HCT116 (cell line): ENCODE data around the gene RANBP1. TPM values are rescaled to one million over a fixed set of nuclear protein-coding genes. Genes with fewer than 3 reads are reported as not detected.

Experiments
- ATAC-seq: fragments of 200-7000 bp; cut with Tn5 transposase; 2 replicates; pipeline ENCODE4 v1.9.1; 2020; ENCODE audit warnings: mild to moderate bottlenecking, moderate library complexity
- BruUV-seq: library from RNA; stranded (reverse); fragments of 400-500 nt; replicated peaks from 2 replicates; lab custom pipeline; 2021; lab: Mats Ljungman, UMichigan
- CTCF ChIA-PET: fragments of 300-600 bp; sonication (Branson Sonifier 250); formaldehyde crosslinking; loops from one replicate; lab custom pipeline; 2021; ENCODE audit warnings: antibody characterized with exemption; lab: Charles Lee
- POLR2A ChIA-PET: fragments of 300-600, 350-600 bp; sonication (Branson Sonifier 250); formaldehyde crosslinking; loops from one replicate; lab custom pipeline; 2021; ENCODE audit warnings: antibody characterized with exemption; lab: Charles Lee
- RAD21 ChIA-PET, 2 experiments: fragments of 300-600 bp; sonication (Branson Sonifier 250); formaldehyde crosslinking; loops; one replicate each; lab custom pipeline; 2023; ENCODE audit warnings: low total read pairs in 2 of 2; ENCODE audit not compliant: uncharacterized antibody in 2 of 2, unreplicated experiment in 2 of 2, low non-redundant PET in 1 of 2; lab: Charles Lee
- DNase-seq: peaks from one replicate; pipeline ENCODE4 v3.0.0-alpha.2; 2010; ENCODE audit warnings: low read depth, low spot score
- H2AFZ ChIP-seq: fragments of 200-600 bp; shearing (Covaris generic), sonication (generic); 2 replicates; pipeline ENCODE4 v1.6.1; 2017; ENCODE audit warnings: low read depth, mixed run types, mixed read lengths, antibody characterized with exemption, low read length; ENCODE audit not compliant: poor library complexity, severe bottlenecking
- H3K27ac ChIP-seq: 2 replicates; pipeline ENCODE4 v1.5.1; 2012; ENCODE audit warnings: low read depth, low read length
- H3K27me3 ChIP-seq: fragments of 200-600 bp; sonication (generic); 2 replicates; pipeline ENCODE4 v1.6.1; 2016; ENCODE audit warnings: mixed run types, low read length, mixed read lengths; ENCODE audit not compliant: insufficient read depth
- H3K36me3 ChIP-seq, 2 experiments: fragments of 200-500 bp in 1 of 2; fragments of 200-600 bp in 1 of 2; sonication (Bioruptor generic) in 1 of 2; sonication (generic) in 1 of 2; 2 replicates each; pipeline versions ENCODE4 v1.5.1 to v1.6.1; 2014 to 2016; ENCODE audit warnings: low read length in 2 of 2, inconsistent platforms in 1 of 2, mixed read lengths in 1 of 2, mixed run types in 1 of 2; ENCODE audit not compliant: insufficient read depth in 2 of 2, control insufficient read depth in 1 of 2
- H3K4me1 ChIP-seq, 2 experiments: fragments of 200-600 bp in 1 of 2; sonication (generic) in 1 of 2; 2 replicates each; pipeline versions ENCODE4 v1.5.1 to v1.6.1; 2012 to 2017; ENCODE audit warnings: low read length in 2 of 2, inconsistent platforms in 1 of 2, mild to moderate bottlenecking in 1 of 2, mixed read lengths in 1 of 2, mixed run types in 1 of 2, moderate library complexity in 1 of 2; ENCODE audit not compliant: insufficient read depth in 2 of 2, control insufficient read depth in 1 of 2
- H3K4me2 ChIP-seq: fragments of 200-600 bp; sonication (generic); 2 replicates; pipeline ENCODE4 v1.6.1; 2017; ENCODE audit warnings: mixed run types, low read length, mixed read lengths
- H3K4me3 ChIP-seq, 2 experiments: fragments of 200-600 bp in 1 of 2; sonication (generic) in 1 of 2; replicated peaks in 1 of 2; 2 replicates each; pipeline ENCODE4 v1.5.1; 2011 to 2016; ENCODE audit warnings: low read length in 2 of 2, control low read depth in 1 of 2, low read depth in 1 of 2, mild to moderate bottlenecking in 1 of 2, mixed read lengths in 1 of 2, mixed run types in 1 of 2
- H3K79me2 ChIP-seq: fragments of 200-600 bp; sonication (generic); 2 replicates; pipeline ENCODE4 v1.6.1; 2017; ENCODE audit warnings: mild to moderate bottlenecking, mixed run types, low read length, moderate library complexity, mixed read lengths; ENCODE audit not compliant: insufficient read depth
- H3K9ac ChIP-seq: fragments of 200-600 bp; sonication (generic); 2 replicates; pipeline ENCODE4 v1.6.1; 2016; ENCODE audit warnings: low read length, mixed read lengths
- H3K9me2 ChIP-seq: fragments of 200-600 bp; sonication (generic), shearing (Covaris generic); 2 replicates; pipeline ENCODE4 v1.6.1; 2017; ENCODE audit warnings: mixed run types, mild to moderate bottlenecking, moderate library complexity; ENCODE audit not compliant: insufficient read depth
- H3K9me3 ChIP-seq, 2 experiments: fragments of 200-500 bp in 1 of 2; fragments of 200-600 bp in 1 of 2; sonication (Bioruptor generic) in 1 of 2; sonication (generic) in 1 of 2; 2 replicates each; pipeline ENCODE4 v1.6.1; 2014 to 2017; ENCODE audit warnings: low read length in 2 of 2, mixed read lengths in 2 of 2, inconsistent platforms in 1 of 2, low read depth in 1 of 2, mild to moderate bottlenecking in 1 of 2, mixed run types in 1 of 2, moderate library complexity in 1 of 2; ENCODE audit not compliant: control insufficient read depth in 1 of 2, insufficient read depth in 1 of 2
- H4K20me1 ChIP-seq: fragments of 200-600 bp; sonication (generic), shearing (Covaris generic); 2 replicates; pipeline ENCODE4 v1.6.1; 2017; ENCODE audit warnings: mixed run types, mild to moderate bottlenecking, moderate library complexity; ENCODE audit not compliant: insufficient read depth
- CBX3 ChIP-seq: IDR thresholded peaks from 2 replicates; pipeline ENCODE4 v1.6.1; 2012; ENCODE audit warnings: low read depth
- EGR1 ChIP-seq: IDR thresholded peaks from 2 replicates; pipeline ENCODE4 v1.6.1; 2012; ENCODE audit warnings: low read depth
- ELF1 ChIP-seq: IDR thresholded peaks from 2 replicates; pipeline ENCODE4 v1.6.1; 2012; ENCODE audit warnings: low read depth, borderline replicate concordance
- EZH2phosphoT487 ChIP-seq: fragments of 200-600 bp; IDR thresholded peaks from 2 replicates; pipeline ENCODE4 v1.6.1; 2018; ENCODE audit warnings: antibody characterized with exemption, borderline replicate concordance
- FOSL1 ChIP-seq: IDR thresholded peaks from 2 replicates; pipeline ENCODE4 v1.6.1; 2012; ENCODE audit warnings: low read depth
- JUND ChIP-seq: IDR thresholded peaks from 2 replicates; pipeline ENCODE4 v1.6.1; 2012
- MAX ChIP-seq: IDR thresholded peaks from 2 replicates; pipeline ENCODE4 v1.6.1; 2012
- POLR2A ChIP-seq: IDR thresholded peaks from 2 replicates; pipeline ENCODE4 v1.7.0; 2011; ENCODE audit warnings: borderline replicate concordance; ENCODE audit not compliant: insufficient read depth, insufficient read length; ENCODE audit errors: extremely low read depth
- POLR2AphosphoS5 ChIP-seq: IDR thresholded peaks from 2 replicates; pipeline ENCODE4 v1.6.1; 2011; ENCODE audit warnings: mild to moderate bottlenecking, low read depth, low read length, moderate library complexity
- SIN3A ChIP-seq: IDR thresholded peaks from 2 replicates; pipeline ENCODE4 v1.6.1; 2012; ENCODE audit warnings: low read depth
- SP1 ChIP-seq: IDR thresholded peaks from 2 replicates; pipeline ENCODE4 v1.6.1; 2012; ENCODE audit warnings: low read depth
- ZNF274 ChIP-seq: fragments of 200-500 bp; sonication (Bioruptor generic); IDR thresholded peaks from 2 replicates; pipeline ENCODE4 v1.6.1; 2014; ENCODE audit warnings: mild to moderate bottlenecking, low read depth, low read length, inconsistent platforms
- intact Hi-C: fragments of 100-400 bp; cut with micrococcal nuclease; formaldehyde crosslinking; loops from 2 replicates; pipeline ENCODE4 v1.10.0; 2022
- total RNA-seq: library from RNA; stranded (reverse); gene quantifications from one replicate; pipeline ENCODE4 v1.2.1, GENCODE V29; 2021; ENCODE audit not compliant: unreplicated experiment
- TF ChIP-seq, protein P1 (sequence below): IDR thresholded peaks from 2 replicates; pipeline ENCODE4 v1.6.1; 2011; ENCODE audit warnings: mild to moderate bottlenecking, low read length, moderate library complexity; ENCODE audit not compliant: insufficient replicate concordance; ENCODE audit errors: extremely low read depth
- TF ChIP-seq, protein P2 (sequence below): IDR thresholded peaks from 2 replicates; pipeline ENCODE4 v1.6.1; 2012; ENCODE audit warnings: low read depth

RANBP1 gene
- total RNA-seq, 1 experiment from 2014 or later, result 351 TPM

GRCh38 chr22:20133930-20134549 lies 18.1 kb downstream of the RANBP1 start:
- peak overlapping the region; percentile 96 for H3K4me2 ChIP-seq
- H3K9me2 ChIP-seq, result no peaks in the 10 kb centered on the region
- TF ChIP-seq FOSL1, result no peak
- TF ChIP-seq, protein P1, sequence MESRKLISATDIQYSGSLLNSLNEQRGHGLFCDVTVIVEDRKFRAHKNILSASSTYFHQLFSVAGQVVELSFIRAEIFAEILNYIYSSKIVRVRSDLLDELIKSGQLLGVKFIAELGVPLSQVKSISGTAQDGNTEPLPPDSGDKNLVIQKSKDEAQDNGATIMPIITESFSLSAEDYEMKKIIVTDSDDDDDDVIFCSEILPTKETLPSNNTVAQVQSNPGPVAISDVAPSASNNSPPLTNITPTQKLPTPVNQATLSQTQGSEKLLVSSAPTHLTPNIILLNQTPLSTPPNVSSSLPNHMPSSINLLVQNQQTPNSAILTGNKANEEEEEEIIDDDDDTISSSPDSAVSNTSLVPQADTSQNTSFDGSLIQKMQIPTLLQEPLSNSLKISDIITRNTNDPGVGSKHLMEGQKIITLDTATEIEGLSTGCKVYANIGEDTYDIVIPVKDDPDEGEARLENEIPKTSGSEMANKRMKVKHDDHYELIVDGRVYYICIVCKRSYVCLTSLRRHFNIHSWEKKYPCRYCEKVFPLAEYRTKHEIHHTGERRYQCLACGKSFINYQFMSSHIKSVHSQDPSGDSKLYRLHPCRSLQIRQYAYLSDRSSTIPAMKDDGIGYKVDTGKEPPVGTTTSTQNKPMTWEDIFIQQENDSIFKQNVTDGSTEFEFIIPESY, result no peak
- POLR2A ChIA-PET, result no interaction called here
- ATAC-seq (no peak), DNase-seq (no peak)
- H4K20me1 ChIP-seq, result no peaks in the 10 kb centered on the region
- RAD21 ChIA-PET, result no interaction called here
- H3K4me3 ChIP-seq, result no peak overlapping the region
- peaks cover 0 to 6% of the 10 kb centered on the region in 2 experiments; a peak in 1 of 4 replicates for H3K36me3 ChIP-seq
- peak overlapping the region; percentile 30; the same call in 1 of the 2 replicates for H3K27ac ChIP-seq
- peaks cover 70% of the 10 kb centered on the region for H3K79me2 ChIP-seq
- peaks cover 20 to 44% of the 10 kb centered on the region in 2 experiments; a peak in 3 of 4 replicates for H3K4me1 ChIP-seq
- H3K27me3 ChIP-seq, result no peaks in the 10 kb centered on the region
- no peak overlapping the region for H3K9ac ChIP-seq
- no peak overlapping the region for H2AFZ ChIP-seq
- intact Hi-C loops, result no loop called here
- CTCF ChIA-PET, result no interaction called here
- TSS peak; percentile 23 for BruUV-seq
- no peaks in the 10 kb centered on the region for H3K9me3 ChIP-seq

DNA sequence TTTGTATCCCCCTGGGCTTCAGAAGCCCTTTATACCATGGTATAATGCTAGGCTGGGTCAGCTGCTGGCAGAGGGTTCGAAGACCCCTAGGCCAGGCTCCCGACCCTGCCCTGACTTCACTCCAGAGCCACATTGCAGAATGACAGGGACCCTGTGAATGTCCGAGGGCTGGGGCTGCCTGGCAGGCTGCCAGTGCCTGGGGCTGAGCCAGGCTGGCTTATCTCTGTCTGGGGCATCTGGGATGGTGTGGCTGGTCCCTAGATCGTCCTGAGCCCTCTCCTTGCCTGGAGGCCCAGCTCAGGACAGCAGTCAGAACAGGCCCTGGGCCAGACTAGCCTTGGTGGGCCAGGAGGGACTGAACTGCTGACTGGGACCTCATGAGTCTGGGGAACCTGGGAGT lies 19.4 kb downstream of the RANBP1 start:
- peaks cover 17 to 37% of the 10 kb centered on the region in 2 experiments; a peak in 3 of 4 replicates for H3K4me1 ChIP-seq
- DNase-seq (no peak), ATAC-seq (no peak)
- POLR2A ChIA-PET, result no interaction called here
- CTCF ChIA-PET, result no interaction called here
- H3K27me3 ChIP-seq, result no peaks in the 10 kb centered on the region
- no peak overlapping the region for H3K9ac ChIP-seq
- intact Hi-C loops, result no loop called here
- peaks cover 81% of the 10 kb centered on the region for H3K79me2 ChIP-seq
- H3K9me3 ChIP-seq, result no peaks in the 10 kb centered on the region
- no TSS peak for BruUV-seq
- no peak overlapping the region for H3K4me2 ChIP-seq
- no peak overlapping the region for H3K27ac ChIP-seq
- peaks cover 0 to 12% of the 10 kb centered on the region in 2 experiments; a peak in 1 of 4 replicates for H3K36me3 ChIP-seq
- no peak overlapping the region for H3K4me3 ChIP-seq
- RAD21 ChIA-PET, result no interaction called here
- no peak overlapping the region for H2AFZ ChIP-seq
- no peaks in the 10 kb centered on the region for H3K9me2 ChIP-seq
- no peaks in the 10 kb centered on the region for H4K20me1 ChIP-seq
- TF ChIP-seq EGR1, result no peak
- TF ChIP-seq SP1, result no peak
- TF ChIP-seq JUND, result no peak
- TF ChIP-seq ELF1, result no peak
- no peak for TF ChIP-seq MAX
- TF ChIP-seq, protein P2, sequence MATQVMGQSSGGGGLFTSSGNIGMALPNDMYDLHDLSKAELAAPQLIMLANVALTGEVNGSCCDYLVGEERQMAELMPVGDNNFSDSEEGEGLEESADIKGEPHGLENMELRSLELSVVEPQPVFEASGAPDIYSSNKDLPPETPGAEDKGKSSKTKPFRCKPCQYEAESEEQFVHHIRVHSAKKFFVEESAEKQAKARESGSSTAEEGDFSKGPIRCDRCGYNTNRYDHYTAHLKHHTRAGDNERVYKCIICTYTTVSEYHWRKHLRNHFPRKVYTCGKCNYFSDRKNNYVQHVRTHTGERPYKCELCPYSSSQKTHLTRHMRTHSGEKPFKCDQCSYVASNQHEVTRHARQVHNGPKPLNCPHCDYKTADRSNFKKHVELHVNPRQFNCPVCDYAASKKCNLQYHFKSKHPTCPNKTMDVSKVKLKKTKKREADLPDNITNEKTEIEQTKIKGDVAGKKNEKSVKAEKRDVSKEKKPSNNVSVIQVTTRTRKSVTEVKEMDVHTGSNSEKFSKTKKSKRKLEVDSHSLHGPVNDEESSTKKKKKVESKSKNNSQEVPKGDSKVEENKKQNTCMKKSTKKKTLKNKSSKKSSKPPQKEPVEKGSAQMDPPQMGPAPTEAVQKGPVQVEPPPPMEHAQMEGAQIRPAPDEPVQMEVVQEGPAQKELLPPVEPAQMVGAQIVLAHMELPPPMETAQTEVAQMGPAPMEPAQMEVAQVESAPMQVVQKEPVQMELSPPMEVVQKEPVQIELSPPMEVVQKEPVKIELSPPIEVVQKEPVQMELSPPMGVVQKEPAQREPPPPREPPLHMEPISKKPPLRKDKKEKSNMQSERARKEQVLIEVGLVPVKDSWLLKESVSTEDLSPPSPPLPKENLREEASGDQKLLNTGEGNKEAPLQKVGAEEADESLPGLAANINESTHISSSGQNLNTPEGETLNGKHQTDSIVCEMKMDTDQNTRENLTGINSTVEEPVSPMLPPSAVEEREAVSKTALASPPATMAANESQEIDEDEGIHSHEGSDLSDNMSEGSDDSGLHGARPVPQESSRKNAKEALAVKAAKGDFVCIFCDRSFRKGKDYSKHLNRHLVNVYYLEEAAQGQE, result no peak
- no peak for TF ChIP-seq ZNF274
- no peak for TF ChIP-seq EZH2phosphoT487
- TF ChIP-seq SIN3A, result no peak
- TF ChIP-seq POLR2AphosphoS5, result no peak
- no peak for TF ChIP-seq CBX3
- no peak for TF ChIP-seq POLR2A
- no peak for TF ChIP-seq FOSL1
- TF ChIP-seq, all 23 proteins: peak for 0
